SU-DHL-6 (cell line): ENCODE measurements around the gene SNX30.

Experiments used
- CTCF ChIP-seq: fragments of 200-600 bp; sonication (generic); IDR thresholded peaks from one replicate; pipeline ENCODE4 v1.5.1; 2017; ENCODE audit warnings: antibody characterized with exemption, mild to moderate bottlenecking, low read length, moderate library complexity; ENCODE audit not compliant: insufficient read depth, poor library complexity, severe bottlenecking
- EZH2phosphoT487 ChIP-seq: fragments of 200-600 bp; sonication (generic), shearing (Covaris generic); conservative IDR thresholded peaks from 2 replicates; pipeline ENCODE4 v1.6.1; 2018; ENCODE audit warnings: mild to moderate bottlenecking, antibody characterized with exemption, low read length, moderate library complexity, mixed read lengths

- no peak for TF ChIP-seq EZH2phosphoT487
- no peak for TF ChIP-seq CTCF
These were observed 149.9 kb downstream of the SNX30 start for GRCh38 chr9:112900488-112900887.
